Measurements from ENCODE around the gene FERMT2.
"Not testable (repeated sequence)": the region's sequence is repeated elsewhere in the genome, so short reads cannot be mapped to it uniquely, and the experiment has no call there.

FERMT2 gene

DNA sequence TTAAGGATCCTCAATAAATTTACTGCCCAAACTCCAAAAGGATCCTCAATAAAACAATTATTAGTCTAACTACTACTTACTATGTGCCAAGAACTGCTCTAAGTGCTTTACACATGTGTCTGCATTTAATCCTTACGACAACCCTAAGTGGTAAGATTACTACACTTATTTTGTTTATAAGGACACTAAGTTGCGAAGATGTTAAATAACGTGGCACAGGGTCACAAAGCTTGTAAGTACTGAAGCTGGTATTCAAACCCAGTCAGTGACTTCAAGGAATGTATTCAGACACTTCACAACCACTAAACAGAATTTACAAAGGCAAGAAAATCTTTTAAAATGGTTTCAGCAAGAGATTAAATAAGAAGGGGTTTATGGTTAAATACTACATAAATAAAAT, 13.0 kb downstream of the FERMT2 start:
- DNase-seq: no peak

DNA sequence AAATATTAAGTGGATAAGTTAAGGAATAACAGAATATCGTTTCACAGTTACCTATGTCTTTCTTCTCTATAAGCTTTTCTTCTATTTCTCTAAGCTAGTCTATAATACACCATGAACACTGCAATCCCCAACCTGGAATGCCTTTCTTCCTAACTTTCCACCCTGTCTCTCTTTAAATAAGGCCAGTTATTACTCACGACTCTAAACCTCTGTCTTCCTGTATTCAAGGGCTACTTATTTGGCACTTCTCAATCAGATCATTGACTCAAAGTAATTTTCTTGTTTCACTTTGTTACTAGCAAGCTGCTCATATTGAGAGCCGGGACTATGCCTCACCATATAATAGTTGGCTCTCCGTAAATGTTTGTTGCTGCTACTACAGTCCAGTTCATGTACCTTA, 13.5 kb downstream of the FERMT2 start:
- no peak for DNase-seq

DNA sequence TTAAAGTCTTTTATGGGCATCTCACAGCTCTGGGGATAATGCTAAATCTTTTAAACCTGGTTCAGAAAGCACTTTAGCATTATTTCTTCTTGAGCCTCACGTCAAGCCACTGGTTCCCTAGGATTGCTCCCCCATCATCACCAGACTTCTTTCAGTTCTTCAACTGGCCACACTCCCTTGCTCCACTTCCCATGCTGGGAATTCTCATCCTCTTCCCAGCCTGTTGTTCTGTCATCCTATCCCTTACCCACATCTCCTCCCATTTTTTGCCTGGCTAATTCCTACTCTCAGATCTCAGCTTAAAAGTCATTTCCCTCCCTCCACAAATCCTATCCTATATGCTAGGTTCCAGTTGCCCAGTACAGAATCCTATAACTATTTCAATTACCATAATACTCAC, 14.4 kb downstream of the FERMT2 start:
- DNase-seq: no peak

DNA sequence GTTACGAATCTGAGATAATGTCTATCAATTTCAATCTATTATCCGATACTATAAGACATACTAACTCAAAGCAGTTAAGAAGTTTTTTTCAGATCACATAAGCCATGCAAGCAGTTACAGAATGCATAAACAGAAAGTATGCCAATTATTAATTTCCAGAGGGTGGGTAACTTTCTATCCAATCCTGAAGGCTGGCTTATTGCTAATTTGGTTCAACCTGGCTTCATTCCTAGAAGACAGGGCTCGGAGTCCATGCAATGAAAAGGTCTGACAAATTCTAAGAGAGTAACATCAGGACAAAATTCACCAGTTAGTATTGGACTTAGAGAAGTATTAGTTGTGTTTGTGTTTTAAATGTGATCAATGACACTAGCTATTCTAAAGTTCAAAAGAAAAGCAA, 15.0 kb downstream of the FERMT2 start:
- DNase-seq: no peak

DNA sequence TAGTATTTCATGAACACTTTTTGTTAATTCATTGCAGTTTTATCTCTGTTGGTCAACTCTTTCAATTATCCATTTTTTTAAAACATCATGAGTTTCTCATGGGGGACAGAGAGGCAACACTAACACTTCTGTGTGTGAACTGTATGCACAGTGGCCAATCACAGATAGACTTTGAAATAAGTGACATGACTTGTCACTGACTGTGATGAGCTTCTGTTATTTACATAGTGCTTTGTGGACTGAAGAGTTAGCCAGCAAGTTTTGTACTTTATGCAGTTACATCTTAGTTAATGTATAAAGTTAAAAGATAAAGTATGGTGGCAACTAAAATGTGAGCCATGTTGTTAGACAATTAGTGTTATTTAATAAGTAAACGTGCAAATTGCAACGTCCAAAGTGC, 16.1 kb downstream of the FERMT2 start:
- DNase-seq: no peak

DNA sequence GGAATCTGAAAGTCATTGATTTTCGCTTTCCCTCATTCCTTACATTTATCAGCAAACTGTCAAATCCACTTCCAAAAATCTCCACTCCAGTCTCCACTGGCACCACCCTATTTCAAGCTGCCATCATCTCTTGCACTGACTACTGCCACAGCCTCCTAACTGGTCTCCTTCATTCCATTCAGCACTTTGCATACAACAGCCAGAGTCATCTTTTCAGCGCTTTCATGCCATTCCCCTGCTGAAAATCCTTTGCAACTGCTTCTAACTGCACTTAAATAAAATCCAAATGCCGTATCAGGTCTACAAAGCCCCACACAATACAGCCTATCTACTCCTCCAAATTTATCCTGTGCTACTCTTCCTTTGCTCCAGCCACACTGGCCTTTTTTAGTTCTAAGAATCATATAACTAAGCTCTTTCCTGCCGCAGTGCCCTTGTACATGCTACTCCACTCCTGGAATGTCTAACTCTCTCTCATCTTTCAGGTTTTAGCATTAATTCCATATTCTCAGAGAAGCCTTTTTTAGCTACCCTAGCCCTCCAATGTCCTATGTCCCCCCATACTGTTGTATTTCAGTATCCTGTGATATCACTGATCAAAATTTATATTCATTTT, 21.6 kb downstream of the FERMT2 start:
- DNase-seq: no peak

DNA sequence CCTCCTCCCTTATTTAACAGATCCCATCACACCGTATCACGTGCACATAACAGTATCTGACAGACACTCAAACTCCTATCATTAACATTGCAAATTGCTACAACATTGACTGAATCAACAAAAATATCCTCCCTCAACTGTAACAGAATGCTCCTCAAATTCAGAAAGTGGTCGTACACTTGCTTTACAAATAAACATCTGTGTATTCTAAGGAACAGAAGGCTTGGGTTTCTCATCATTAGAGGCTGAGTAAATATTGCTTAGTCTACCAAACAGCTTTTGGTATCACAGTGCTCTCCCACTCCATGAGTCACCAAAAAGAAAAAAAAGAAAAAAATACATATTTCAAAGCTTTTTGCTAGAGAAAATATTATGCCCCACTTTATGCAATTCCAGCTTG, 23.9 kb downstream of the FERMT2 start:
- DNase-seq: no peak

DNA sequence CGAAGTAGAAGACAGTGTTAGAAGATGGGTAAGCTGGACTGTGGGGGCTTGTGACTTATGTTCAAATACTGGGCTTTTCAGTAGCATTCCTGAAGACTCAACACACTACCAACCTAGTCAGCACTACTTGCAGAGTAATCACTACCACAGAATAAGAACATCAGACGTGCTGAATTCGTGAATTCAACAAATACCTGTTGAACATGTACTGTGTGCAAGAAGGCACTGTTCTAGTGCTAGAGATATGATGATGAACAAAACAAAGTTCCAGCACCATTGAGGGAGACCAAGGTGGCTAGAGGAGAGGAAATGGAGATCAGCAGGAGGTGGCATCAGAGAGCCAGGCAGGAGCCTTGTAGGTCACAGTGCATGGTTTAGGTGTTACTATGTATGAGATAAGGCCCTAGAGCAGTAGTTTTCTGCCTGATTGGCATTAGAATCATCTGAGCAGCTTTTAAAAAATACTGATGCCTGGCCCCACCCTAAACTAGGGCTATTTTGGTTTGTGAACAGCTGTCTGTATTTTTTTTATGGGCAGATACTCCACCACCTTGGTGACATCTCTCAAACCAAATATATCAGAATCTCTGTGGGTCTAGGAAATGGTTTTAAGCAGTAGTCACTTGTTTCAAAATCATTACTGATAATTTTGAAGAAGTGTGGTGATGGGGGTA, 26.8 kb downstream of the FERMT2 start:
- DNase-seq: no peak

DNA sequence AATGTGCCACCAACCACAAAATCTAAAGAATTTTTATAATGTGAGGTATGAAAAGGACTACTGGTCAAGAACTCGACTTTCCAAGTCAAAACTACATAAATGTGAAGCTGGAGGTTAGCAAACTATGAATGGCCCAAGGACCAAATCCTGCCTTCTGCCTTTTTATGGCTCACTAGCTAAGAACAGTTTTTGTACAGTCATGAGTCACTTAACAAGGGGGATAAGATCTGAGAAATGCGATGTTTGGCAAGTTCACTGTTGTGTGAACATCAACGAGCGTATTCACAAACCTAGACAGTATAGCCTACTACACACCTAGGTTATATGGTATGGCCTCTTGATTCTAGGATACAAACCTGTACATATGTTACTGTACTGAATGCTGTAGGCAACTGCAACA, 28.2 kb downstream of the FERMT2 start:
- DNase-seq: no peak

DNA sequence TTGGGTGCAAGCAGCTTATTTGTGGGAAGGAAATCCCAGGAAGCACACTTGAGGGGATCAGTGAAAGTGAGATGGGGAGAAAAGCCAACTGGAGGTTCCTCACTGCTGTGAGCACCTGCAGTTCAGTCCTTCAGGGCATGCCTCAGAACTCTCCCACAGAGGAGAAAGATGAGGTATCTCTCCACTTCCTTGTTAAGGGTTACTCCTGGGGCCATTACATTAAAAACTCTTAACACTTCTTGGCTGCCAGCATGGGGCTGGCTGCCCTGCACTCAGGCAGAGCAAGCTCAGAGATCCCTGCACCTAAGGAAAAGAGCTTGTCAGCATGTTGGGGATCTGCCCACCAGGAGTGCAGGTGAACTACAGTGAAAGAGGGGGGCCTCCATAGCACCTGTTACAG, 28.8 kb downstream of the FERMT2 start:
- DNase-seq: no peak

DNA sequence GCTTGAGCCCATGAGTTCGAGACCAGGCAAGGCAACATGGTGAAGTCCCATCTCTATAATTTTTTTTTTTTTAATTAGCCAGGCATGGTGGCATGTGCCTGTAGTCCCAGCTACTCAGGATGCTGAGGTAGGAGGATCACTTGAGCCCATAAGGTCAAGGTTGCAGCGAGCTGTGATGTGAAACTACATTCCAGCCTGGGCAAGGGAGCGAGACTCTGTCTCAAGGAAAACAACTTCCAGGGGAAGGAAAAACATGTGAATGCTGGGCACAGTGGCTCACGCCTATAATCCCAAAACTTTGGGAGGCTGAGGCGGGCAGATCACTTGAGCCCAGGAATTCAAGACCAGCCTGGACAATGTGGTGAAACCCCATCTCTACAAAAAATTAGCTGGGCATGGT, 30.4 kb downstream of the FERMT2 start:
- not testable (repeated sequence) for DNase-seq

DNA sequence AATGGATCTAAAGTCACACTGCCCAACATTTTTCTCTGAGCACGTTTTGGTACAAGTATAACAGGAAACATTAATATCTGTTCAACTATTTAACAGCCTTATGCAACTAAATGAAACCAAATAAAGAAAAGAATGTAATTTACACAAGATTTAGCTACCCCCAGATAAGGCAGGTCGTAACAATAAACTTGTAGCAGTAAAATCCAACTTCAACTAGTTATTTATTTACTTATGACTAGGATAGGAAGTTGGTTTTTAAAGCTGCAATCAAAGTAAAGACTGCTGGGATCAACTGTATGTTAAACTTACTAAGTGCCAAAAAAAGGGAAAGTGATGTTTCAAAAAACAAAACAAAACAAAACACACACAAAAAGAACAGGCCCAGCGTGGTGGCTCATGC, 30.9 kb downstream of the FERMT2 start:
- DNase-seq: no peak

DNA sequence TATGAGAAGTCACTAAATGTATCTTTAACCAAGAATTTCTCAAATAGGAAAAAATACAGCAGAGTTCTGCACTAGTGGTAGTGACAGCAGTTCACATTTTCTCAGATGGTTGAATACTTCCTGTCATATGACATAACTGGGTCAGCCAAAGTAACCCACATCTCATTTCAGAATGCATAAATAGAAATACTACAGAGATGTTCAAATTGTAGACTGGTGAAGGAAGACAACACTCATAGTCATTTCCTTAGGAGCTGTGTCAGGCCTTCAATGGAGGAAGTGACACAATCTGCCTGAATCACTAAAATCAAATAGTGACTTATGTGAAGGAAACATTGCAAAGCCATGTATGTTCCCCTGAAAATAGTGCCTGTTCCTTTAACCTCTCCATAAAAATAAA, 32.4 kb downstream of the FERMT2 start:
- no peak for DNase-seq

DNA sequence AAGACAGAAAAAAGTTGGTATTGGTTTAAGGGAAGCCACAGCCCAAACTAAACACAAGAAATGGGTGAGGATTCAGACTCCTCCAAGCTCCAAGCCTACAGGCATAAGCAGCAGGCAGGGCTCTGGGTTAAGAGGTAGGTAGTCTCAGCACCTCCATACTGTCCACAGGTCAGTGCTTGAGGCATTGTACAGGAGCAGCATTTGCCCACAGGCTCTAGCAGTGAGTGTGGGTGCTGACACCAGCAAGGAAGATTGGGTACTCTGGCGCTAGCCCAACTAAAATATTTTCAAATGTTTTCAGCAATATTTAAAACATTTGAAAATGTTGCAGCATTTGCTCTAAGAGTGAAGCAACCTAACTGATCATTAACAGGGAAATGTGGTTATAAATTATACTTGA, 33.1 kb downstream of the FERMT2 start:
- no peak for DNase-seq

DNA sequence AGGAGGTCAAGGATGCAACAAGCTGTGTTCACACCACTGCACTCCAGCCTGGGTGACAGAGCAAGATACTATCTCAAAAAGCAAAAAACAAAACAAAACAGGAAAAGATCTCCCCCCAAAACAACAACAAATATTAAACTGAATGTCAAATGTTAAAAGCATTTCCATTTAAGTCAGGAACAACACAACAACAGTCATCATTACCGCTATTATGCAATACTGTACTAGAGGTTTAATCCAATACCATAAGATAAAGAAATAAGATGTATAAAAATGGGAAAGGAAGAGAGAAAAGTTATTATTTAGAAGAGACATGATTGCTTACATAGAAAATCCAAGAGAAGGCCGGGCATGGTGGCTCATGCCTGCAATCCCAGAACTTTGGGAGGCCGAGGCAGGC, 36.6 kb downstream of the FERMT2 start:
- no peak for DNase-seq

DNA sequence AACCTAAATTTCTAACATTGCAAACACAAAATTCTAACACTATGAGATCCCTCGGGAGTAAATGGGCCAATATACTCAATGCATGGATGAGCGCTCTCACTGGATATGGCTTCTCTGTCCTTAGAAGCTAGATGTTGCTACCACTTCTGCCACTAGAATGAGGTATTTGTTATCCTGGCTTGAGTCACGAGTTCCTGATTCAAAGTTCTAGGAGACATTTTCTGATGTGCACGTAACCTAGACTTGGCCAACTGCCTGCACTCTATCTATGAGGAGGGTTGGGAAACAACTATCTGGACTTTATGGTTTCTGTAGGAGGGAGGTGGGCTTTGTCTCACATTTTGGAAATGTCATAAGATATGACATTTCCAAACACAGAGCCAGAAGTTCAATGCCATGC, 37.6 kb downstream of the FERMT2 start:
- no peak for DNase-seq

DNA sequence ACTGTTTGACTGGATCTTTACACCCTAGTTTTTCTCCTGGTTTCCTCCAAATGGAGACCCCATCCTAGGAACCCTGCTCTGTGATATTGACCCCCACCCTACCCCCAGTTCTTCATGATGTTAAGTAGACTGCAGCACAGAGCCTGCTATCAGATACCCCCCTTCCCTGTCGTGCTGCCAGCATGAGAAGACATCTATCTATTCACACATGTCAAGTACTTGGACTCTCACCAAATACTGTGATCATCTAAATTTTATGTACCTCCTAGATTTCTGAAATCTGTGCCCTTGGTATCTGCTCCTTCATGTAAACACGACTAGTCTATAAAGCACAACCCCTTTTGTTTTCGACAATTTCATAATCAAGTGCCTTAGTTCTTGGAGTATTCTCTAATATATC, 38.9 kb downstream of the FERMT2 start:
- DNase-seq: no peak

DNA sequence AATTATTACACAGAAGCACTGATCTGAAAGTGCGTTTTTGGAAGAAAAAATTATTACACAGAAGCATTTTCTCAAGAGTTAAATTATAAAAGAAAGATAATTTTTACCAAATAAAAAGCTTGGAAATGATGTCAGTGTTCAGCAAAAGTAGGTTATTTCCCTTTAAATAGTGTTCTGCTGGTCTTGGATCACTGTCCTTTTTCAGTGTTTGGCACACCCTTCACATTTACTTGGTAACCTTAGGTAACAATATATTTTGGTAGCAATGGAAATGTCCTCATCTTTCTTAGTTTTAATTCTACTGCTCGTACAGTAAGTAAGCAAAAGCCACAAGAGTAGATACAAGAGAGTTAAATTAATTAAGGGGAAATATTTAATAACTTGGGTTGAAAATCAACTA, 40.3 kb downstream of the FERMT2 start:
- no peak for DNase-seq

DNA sequence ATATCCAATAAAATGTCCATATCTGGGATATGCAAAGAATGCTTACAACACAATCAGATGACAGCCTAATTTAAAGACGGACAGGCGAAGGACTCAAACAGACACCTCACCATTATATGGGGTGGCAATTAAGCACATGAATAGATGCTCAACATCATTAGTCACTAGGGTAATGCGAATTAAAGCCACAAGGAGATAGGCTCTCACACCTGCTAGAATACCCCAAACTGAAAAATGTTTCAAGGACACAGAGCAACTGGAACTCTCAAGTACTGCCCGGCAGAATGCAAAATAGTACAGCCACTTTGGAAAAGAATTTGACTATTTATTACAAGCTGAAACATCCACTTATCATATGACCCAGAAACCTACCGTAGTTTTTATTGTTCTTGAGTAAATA, 42.9 kb downstream of the FERMT2 start:
- DNase-seq: no peak

DNA sequence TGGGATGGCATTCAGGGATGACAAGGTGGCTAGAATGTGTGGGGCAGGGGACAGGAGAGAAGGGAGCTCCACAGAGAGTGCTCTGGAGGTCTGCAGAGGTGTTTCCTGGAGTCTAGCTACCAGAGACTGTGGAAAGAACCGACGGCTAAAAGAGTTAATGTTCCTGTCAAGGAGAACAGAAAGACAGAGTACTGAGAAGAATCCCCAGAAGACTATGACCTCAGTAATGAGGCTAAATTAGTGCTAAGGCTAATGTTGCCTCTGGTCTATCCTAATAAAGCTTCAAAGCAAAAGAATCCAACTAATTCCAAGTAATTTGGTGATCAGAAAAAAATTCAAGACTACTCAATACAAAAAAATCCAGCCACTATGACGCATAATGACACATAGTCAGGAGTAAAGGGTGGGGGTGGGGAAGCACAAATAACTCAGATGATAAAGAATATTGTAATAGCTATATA, 44.7 kb downstream of the FERMT2 start:
- peak; percentile 64 for DNase-seq

DNA sequence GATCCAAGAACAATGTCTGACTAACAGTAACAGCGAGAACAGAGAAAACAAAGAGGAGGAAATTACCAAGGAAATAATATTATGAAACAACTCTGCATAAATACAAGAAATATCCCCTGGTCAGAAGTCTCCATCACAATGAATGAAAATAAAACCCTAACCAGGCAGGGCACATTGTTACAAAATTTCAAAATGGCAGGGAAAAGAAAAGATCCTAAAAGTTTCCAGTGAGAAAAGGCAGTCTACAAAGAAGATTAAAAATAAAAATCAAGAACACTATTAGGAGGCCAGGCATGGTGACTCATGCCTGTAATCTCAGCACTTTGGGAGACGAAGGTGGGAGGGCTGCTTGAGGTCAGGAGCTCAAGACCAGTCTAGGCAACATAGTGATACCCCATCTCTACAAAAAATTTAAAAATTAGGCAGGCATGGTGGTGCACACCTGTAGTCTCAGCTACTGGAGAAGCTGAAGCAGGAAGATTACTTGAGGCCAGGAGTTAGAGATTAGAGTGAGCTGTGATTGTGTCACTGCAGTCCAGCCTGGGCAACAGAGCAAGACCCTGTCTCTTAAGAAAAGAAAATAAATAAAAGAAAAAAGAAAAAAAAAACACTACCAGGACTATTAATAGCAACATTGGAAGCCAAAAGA, 47.8 kb downstream of the FERMT2 start:
- peak; percentile 58 for DNase-seq

DNA sequence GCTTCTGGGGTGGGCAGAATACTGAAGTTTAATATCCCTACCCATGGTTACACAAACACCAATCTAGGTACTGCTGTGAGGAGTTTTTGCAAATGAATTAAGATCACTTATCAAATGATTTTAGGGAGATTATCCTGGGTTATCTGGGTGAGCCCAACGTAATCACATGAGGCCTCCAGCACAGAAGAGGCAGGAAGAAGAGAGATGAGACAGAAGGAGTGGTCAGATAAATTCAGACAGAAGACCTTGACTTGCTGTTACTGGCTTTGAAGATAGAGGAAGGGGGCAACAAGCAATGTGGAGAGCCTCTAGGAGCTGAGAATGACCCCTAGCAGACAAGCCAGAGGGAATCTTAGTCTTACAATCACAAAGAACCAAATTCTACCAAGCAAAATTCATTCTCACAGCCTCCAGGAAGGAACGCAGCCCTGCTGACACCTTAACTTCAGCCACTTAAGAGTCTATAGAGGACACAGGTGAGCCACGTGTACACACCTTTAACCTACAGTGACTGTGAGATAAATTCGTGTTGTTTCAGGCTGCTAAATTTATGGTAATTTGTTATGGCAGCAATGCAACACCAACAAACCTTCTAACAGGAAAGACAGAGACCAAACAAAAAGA, 49.4 kb downstream of the FERMT2 start:
- no peak for DNase-seq

DNA sequence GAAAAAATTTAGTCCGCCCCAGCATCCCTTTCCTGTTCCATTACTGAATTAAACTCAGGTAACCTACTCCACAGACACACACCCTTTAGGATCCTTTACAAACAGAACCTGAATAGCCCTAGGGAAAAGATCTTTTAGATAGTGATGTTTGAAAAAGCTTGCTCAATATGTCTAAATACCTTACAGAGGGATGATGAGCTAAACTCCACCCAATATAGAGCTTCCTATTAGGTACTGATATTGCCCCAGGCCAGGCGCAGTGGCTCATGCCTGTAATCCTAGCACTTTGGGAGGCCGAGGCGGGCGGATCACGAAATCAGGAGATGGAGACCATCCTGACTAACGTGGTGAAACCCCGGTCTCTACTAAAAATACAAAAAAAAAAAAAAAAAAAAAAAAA, 50.1 kb downstream of the FERMT2 start:
- peak; percentile 60 for DNase-seq

DNA sequence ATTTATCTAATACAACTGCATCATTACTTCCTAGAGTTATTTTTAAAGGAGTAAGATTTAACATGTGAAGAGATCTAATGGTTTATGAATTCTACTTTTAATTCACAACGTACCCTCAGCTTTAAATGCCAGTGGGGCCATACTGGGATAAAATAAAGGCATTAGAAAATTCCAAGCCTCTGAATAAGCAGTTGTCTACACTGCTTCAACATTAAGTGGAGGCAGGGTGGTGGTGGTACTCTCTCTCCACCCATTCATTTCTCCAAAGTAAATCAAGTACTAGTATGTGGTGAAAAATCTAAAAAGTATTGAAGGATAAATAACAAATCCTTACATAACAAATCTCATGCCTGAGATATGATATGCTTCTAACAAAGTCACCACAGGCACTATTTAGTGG, 52.4 kb downstream of the FERMT2 start:
- DNase-seq: no peak
